ENCODE data around the gene RPTN.

The RPTN gene

GRCh38 chr1:152170287-152170905 is 11.4 kb upstream of the RPTN start:
- H3K4me3 Mint-ChIP-seq, result no peak overlapping the region
- no peak overlapping the region for H3K27ac Mint-ChIP-seq
- H3K36me3 Mint-ChIP-seq (ENCODE audit: low read depth), result no peaks in the 10 kb centered on the region

GRCh38 chr1:152169366-152170025 is 10.5 kb upstream of the RPTN start:
- no peaks in the 10 kb centered on the region for H3K36me3 Mint-ChIP-seq (ENCODE audit: low read depth)
- no peaks in the 10 kb centered on the region for H3K9me3 Mint-ChIP-seq
- H3K4me3 Mint-ChIP-seq, result no peak overlapping the region
- H3K27ac Mint-ChIP-seq, result no peak overlapping the region
- H3K4me1 Mint-ChIP-seq, result peaks cover 9% of the 10 kb centered on the region
- no peak for DNase-seq
- peaks cover 2% of the 10 kb centered on the region for H3K27me3 Mint-ChIP-seq
- no peak for ATAC-seq

More at GRCh38 chr1:152170287-152170905, 11.4 kb upstream of the RPTN start:
- H3K27me3 Mint-ChIP-seq, result peaks cover 2% of the 10 kb centered on the region
- ATAC-seq (no peak), DNase-seq (no peak)
- H3K9me3 Mint-ChIP-seq, result no peaks in the 10 kb centered on the region
- peaks cover 8% of the 10 kb centered on the region for H3K4me1 Mint-ChIP-seq

GRCh38 chr1:152168535-152168868 is 9.5 kb upstream of the RPTN start:
- Mint-ChIP-seq H3K4me3 (no peak overlapping the region), H3K36me3 (ENCODE audit: low read depth) (no peaks in the 10 kb centered on the region), H3K27ac (no peak overlapping the region), H3K27me3 (peaks cover 2% of the 10 kb centered on the region), H3K9me3 (no peaks in the 10 kb centered on the region), H3K4me1 (peaks cover 9% of the 10 kb centered on the region)
- no peak for DNase-seq
- ATAC-seq, result no peak

DNA sequence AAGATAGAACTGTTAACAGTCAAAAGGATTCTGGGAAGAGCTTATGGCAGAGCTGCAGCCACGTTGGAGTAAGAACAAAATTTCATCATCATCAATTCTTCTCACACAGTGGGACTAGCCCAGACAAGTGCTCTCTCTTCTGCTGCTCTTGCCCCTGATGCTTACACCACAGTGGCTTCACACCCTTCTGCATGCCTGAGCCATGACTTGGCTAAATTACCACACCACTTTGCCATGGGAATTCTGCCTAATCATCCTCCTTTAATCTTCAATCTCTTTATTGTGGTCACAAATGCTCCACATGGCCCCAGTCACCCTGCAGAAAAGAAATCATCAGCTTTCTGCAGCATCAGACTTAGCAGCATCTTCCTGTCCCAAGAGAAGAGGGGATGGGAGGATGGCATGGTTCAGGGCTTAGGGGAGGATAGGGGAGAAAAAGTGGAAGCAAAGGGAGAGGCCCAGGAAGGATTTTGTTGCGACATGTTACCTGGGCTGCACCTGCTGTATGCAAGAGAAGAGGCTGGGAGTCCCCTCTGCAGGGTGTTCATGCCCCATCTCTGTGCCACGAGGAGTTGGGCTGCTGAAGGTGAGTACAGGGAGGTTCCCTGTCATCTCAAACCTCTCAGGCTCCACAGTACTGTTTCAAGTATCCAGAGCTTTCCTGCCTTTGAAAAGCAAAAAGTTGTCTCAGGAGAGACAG is 9.0 kb upstream of the RPTN start:
- Mint-ChIP-seq H3K4me1 (peaks cover 9% of the 10 kb centered on the region), H3K27ac (no peak overlapping the region), H3K4me3 (no peak overlapping the region), H3K36me3 (ENCODE audit: low read depth) (no peaks in the 10 kb centered on the region), H3K27me3 (peaks cover 3% of the 10 kb centered on the region), H3K9me3 (no peaks in the 10 kb centered on the region)
- no peak for ATAC-seq
- no peak for DNase-seq

GRCh38 chr1:152166966-152167365 is 7.9 kb upstream of the RPTN start:
- peaks cover 4% of the 10 kb centered on the region for H3K27me3 Mint-ChIP-seq
- no peak overlapping the region for H3K4me3 Mint-ChIP-seq
- DNase-seq, result no peak

GRCh38 chr1:152165286-152166077 is 6.5 kb upstream of the RPTN start:
- no peaks in the 10 kb centered on the region for H3K9me3 Mint-ChIP-seq
- H3K27me3 Mint-ChIP-seq, result peaks cover 4% of the 10 kb centered on the region
- H3K4me1 Mint-ChIP-seq, result peaks cover 9% of the 10 kb centered on the region
- DNase-seq (no peak), ATAC-seq (no peak)
- H3K36me3 Mint-ChIP-seq (ENCODE audit: low read depth), result no peaks in the 10 kb centered on the region
- no peak overlapping the region for H3K4me3 Mint-ChIP-seq
- H3K27ac Mint-ChIP-seq, result no peak overlapping the region

More at GRCh38 chr1:152166966-152167365, 7.9 kb upstream of the RPTN start:
- no peak for ATAC-seq
- H3K27ac Mint-ChIP-seq, result no peak overlapping the region
- H3K36me3 Mint-ChIP-seq (ENCODE audit: low read depth), result no peaks in the 10 kb centered on the region
- no peaks in the 10 kb centered on the region for H3K9me3 Mint-ChIP-seq
- H3K4me1 Mint-ChIP-seq, result peaks cover 9% of the 10 kb centered on the region

GRCh38 chr1:152164517-152165136 is 5.6 kb upstream of the RPTN start:
- H3K27ac Mint-ChIP-seq, result no peak overlapping the region
- H3K4me1 Mint-ChIP-seq, result peaks cover 9% of the 10 kb centered on the region
- ATAC-seq (no peak), DNase-seq (no peak)
- H3K36me3 Mint-ChIP-seq (ENCODE audit: low read depth), result no peaks in the 10 kb centered on the region
- no peak overlapping the region for H3K4me3 Mint-ChIP-seq
- H3K9me3 Mint-ChIP-seq, result no peaks in the 10 kb centered on the region
- H3K27me3 Mint-ChIP-seq, result peaks cover 4% of the 10 kb centered on the region

DNA sequence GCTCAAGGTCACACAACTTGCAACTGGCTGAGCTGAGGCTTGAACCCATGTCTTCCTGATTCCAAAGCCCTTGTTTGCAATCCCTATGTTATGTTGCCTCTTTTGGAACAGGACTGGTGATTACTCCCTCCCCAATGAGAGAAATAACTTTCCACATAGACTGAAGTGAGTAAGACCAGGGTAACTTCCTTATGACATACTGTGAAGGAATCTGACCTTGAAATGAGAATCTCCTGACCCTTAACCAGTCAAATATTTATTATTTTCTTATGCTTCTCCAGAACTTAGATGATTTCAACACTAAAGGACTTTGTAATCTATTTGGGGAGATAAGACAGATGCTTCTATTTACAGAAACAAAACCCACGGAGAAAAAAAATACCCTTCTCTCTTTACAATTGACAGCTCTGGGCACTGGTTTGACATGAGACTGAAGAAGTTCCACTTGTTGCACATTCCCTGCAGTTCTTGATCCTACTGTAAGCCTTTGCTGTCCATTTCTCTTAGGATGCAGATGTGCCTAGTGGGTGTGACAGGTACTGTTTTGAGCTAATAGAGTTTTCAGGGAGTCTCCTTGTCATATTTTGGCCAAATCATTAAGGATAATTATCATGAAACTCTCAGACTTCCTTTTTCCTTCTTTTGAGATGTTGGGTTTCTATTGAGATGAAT is 3.9 kb upstream of the RPTN start:
- no peak overlapping the region for H3K4me3 Mint-ChIP-seq
- no peaks in the 10 kb centered on the region for H3K9me3 Mint-ChIP-seq
- peaks cover 9% of the 10 kb centered on the region for H3K4me1 Mint-ChIP-seq
- H3K27ac Mint-ChIP-seq, result no peak overlapping the region
- peaks cover 4% of the 10 kb centered on the region for H3K27me3 Mint-ChIP-seq
- no peak for ATAC-seq
- H3K36me3 Mint-ChIP-seq (ENCODE audit: low read depth), result no peaks in the 10 kb centered on the region
- DNase-seq, result no peak

- Mint-ChIP-seq H3K27ac (no peak overlapping the region), H3K36me3 (ENCODE audit: low read depth) (no peaks in the 10 kb centered on the region), H3K27me3 (peaks cover 4% of the 10 kb centered on the region), H3K9me3 (no peaks in the 10 kb centered on the region), H3K4me1 (peaks cover 3% of the 10 kb centered on the region), H3K4me3 (no peak overlapping the region)
- DNase-seq, result no peak
- no peak for ATAC-seq
Measured at GRCh38 chr1:152160576-152160975, 1.5 kb upstream of the RPTN start.

- Mint-ChIP-seq H3K4me3 (no peak overlapping the region), H3K36me3 (ENCODE audit: low read depth) (peaks cover 2% of the 10 kb centered on the region), H3K9me3 (peaks cover 3% of the 10 kb centered on the region), H3K27ac (no peak overlapping the region), H3K27me3 (peaks cover 4% of the 10 kb centered on the region), H3K4me1 (no peaks in the 10 kb centered on the region)
- ATAC-seq (no peak), DNase-seq (no peak)
Measured at GRCh38 chr1:152153996-152154395, 5.0 kb downstream of the RPTN start.

DNA sequence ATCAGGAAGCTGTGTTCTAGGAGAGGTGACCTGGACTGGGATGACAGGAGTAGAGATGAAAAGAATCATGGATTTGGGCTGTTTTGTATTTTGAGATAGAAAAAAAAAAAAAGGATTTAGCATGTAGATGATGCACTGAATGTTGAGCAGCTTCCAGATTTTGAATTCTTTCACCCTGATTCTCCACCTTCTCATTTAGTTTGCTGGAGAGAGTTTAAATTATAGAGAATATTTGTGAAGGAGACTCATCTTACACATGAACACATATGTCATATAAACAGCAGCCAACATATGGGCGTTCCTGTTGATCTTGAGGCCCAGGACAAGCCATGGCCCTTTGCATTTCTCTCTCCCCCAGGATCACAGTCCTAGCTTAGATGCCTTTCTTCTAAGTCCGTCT is 7.4 kb downstream of the RPTN start:
- H3K4me1 Mint-ChIP-seq, result no peaks in the 10 kb centered on the region

GRCh38 chr1:152148981-152149380 is 10.0 kb downstream of the RPTN start:
- DNase-seq, result no peak
- peaks cover 4% of the 10 kb centered on the region for H3K36me3 Mint-ChIP-seq (ENCODE audit: low read depth)
- H3K27ac Mint-ChIP-seq, result no peak overlapping the region
- peaks cover 9% of the 10 kb centered on the region for H3K27me3 Mint-ChIP-seq
- H3K4me1 Mint-ChIP-seq, result no peaks in the 10 kb centered on the region
- no peak for ATAC-seq
- H3K4me3 Mint-ChIP-seq, result no peak overlapping the region
- peaks cover 23% of the 10 kb centered on the region for H3K9me3 Mint-ChIP-seq

More for the DNA sequence above, 7.4 kb downstream of the RPTN start:
- Mint-ChIP-seq H3K9me3 (peaks cover 15% of the 10 kb centered on the region), H3K4me3 (no peak overlapping the region), H3K27me3 (peaks cover 4% of the 10 kb centered on the region), H3K36me3 (ENCODE audit: low read depth) (peaks cover 4% of the 10 kb centered on the region), H3K27ac (no peak overlapping the region)
- ATAC-seq, result no peak
- no peak for DNase-seq

DNA sequence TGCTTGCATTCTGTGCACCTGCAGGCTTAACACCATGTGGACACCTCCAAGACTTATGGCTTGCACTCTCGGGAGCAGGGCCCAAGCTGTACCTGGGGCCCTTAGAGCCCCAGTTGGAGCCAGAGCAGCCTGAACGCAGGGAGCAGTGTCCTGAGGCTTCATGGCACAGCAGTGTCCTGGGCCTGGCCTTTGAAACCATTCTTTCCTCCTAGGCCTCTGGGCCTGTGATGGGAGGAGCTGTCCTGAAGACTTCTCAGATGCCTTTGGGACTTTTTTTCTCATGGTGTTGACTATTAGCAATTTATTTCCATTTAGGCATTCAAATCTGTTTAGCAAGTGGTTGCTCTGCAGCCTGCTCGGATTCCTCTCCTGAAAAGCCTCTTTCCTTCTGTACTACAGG is 11.0 kb downstream of the RPTN start:
- peaks cover 12% of the 10 kb centered on the region for H3K27me3 Mint-ChIP-seq
- no peak overlapping the region for H3K27ac Mint-ChIP-seq
- H3K4me1 Mint-ChIP-seq, result peaks cover 8% of the 10 kb centered on the region
- peaks cover 23% of the 10 kb centered on the region for H3K9me3 Mint-ChIP-seq
- DNase-seq (no peak), ATAC-seq (no peak)
- H3K4me3 Mint-ChIP-seq, result no peak overlapping the region
- peaks cover 4% of the 10 kb centered on the region for H3K36me3 Mint-ChIP-seq (ENCODE audit: low read depth)

DNA sequence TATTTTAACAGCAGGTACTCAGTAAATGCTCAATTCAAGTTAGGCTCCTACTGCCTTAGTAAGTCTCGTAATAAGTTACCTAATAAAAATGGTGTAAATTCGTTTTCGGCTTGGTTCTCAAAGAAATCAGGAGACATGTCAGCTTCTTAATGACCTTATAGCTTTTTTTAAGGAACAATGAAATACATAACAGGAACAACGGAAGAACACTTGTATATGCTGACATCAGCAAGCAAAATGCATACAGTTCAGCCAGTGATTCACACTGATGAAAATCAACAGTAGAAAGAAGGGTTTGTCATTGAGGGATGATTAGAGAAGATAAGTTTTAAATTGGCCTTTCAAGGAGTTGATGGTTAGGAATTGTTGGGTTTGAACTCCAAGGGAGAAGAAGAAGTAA is 13.3 kb downstream of the RPTN start:
- Mint-ChIP-seq H3K27me3 (peaks cover 24% of the 10 kb centered on the region), H3K9me3 (peaks cover 23% of the 10 kb centered on the region), H3K4me1 (peaks cover 9% of the 10 kb centered on the region), H3K36me3 (ENCODE audit: low read depth) (peaks cover 4% of the 10 kb centered on the region), H3K4me3 (no peak overlapping the region), H3K27ac (no peak overlapping the region)
- no peak for DNase-seq
- ATAC-seq, result no peak

Measured in activated naive CD8-positive, alpha-beta T cell treated with anti-CD3 and anti-CD28 coated beads, Interleukin-2, amount 50 U/mL, for 24 hours (primary cell).